C4-2B (cell line): ENCODE results near the gene MYLIP.

ENCODE experiments used
- H3K27ac ChIP-seq: fragments of 450-650 bp; 2 replicates; pipeline ENCODE4 v1.5.1; 2017
- ZFX ChIP-seq: fragments of 450-650 bp; IDR thresholded peaks from 2 replicates; pipeline ENCODE4 v1.6.1; 2017
- TF ChIP-seq, protein P1 (sequence below): fragments of 450-650 bp; conservative IDR thresholded peaks from 2 replicates; pipeline ENCODE4 v1.5.1; 2017; ENCODE audit warnings: mild to moderate bottlenecking

MYLIP gene

DNA sequence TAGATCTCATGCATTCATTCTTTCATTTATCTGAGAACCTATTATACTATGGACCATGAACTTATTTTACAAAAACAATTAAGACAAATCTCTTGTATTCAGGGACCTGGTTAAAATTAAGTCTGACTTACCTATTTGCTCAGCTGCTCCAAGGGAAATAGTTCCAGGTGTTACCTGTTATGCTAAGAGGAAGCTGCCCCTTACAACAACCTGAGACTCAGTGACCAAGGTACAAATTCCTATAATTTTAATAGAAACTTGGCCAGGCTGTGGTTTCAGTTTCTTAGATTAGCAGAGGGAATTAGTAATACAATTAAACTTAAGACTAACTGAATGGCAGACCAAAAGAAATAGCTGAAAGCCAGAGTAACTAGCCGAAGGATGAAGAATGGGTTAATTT is 61.3 kb downstream of the MYLIP start:
- no peak overlapping the region for H3K27ac ChIP-seq
- TF ChIP-seq, protein P1, sequence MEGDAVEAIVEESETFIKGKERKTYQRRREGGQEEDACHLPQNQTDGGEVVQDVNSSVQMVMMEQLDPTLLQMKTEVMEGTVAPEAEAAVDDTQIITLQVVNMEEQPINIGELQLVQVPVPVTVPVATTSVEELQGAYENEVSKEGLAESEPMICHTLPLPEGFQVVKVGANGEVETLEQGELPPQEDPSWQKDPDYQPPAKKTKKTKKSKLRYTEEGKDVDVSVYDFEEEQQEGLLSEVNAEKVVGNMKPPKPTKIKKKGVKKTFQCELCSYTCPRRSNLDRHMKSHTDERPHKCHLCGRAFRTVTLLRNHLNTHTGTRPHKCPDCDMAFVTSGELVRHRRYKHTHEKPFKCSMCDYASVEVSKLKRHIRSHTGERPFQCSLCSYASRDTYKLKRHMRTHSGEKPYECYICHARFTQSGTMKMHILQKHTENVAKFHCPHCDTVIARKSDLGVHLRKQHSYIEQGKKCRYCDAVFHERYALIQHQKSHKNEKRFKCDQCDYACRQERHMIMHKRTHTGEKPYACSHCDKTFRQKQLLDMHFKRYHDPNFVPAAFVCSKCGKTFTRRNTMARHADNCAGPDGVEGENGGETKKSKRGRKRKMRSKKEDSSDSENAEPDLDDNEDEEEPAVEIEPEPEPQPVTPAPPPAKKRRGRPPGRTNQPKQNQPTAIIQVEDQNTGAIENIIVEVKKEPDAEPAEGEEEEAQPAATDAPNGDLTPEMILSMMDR: no peak

DNA sequence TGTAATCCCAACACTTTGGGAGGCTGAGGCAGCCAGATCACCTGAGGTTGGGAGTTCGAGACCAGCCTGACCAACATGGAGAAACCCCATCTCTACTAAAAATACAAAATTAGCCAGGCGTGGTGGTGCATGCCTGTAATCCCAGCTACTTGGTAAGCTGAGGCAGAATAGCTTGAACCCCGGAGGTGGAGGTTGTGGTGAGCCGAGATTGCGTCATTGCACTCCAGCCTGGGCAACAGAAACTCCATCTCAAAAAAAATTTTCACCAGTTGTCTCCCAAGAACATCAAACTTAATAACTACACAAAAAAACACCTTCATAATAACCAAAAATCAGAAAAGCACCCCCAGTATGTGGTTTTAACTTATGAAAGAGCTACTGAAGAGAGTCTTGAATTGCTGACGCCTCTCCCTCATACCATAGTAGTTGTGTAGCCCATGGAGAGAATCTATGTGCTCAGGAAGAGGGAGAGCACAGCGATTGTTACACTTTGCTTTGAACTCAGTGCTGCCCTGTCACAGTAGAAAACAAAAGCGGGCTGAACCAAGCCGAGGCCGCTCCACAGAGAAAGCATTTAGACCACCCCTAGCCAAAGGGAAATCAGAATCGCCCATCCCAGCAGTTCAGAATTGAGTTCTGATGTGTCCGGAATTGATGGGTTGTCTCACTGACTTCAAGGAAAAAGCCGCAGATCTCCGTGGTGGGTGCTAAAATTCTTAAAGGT is 67.5 kb downstream of the MYLIP start:
- H3K27ac ChIP-seq: no peak overlapping the region
- TF ChIP-seq, protein P1: no peak
- no peak for TF ChIP-seq ZFX

DNA sequence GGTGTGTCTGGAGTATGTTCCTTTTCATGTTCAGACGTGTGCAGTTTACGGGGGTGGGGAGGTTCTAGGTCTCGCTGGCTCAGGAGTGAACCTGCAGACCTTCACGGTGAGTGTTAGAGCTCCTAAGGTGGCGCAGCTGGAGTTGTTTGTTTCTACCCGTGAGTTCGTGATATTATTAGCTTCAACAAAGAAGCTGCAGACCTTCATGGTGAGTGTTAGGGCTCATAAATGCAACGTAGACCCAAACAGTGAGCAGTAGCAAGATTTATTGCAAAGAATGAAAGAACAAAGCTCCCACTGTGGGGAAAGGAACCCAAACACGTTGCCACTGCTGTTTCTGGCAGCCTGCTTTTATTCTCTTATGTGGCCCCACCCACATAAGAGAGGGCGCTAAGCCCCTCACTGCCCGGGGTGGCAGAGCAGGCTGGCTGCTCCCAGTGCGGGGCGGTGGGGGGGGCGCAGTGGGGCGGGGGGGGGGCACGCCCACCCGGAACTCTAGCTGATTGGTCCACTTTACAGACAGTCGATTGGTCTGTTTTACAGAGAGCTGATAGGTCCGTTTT is 68.2 kb downstream of the MYLIP start:
- TF ChIP-seq, protein P1: no peak
- no peak for TF ChIP-seq ZFX
- no peak overlapping the region for H3K27ac ChIP-seq
